HFFc6 (cell line): ENCODE data around the gene TTC7B. TPM values are rescaled to one million over a fixed set of nuclear protein-coding genes. Genes with fewer than 3 reads are reported as not detected.

Source experiments
- DNase-seq: peaks from one replicate; pipeline ENCODE4 v3.0.0-alpha.2; 2018
- H3K27ac Mint-ChIP-seq: 2 replicates; pipeline ENCODE4 v1.8.0; 2020; ENCODE audit warnings: mild to moderate bottlenecking, mixed read lengths
- H3K27me3 Mint-ChIP-seq: 2 replicates; pipeline ENCODE4 v1.8.0; 2021; ENCODE audit warnings: mild to moderate bottlenecking, moderate library complexity, mixed read lengths; ENCODE audit not compliant: insufficient read depth
- H3K36me3 Mint-ChIP-seq: 2 replicates; pipeline ENCODE4 v1.8.0; 2021; ENCODE audit warnings: low read depth, mixed read lengths
- H3K4me1 Mint-ChIP-seq: 2 replicates; pipeline ENCODE4 v1.8.0; 2020; ENCODE audit warnings: low read depth, mixed read lengths
- H3K4me3 Mint-ChIP-seq: 2 replicates; pipeline ENCODE4 v1.8.0; 2020; ENCODE audit warnings: mild to moderate bottlenecking, moderate library complexity, mixed read lengths
- H3K9me3 Mint-ChIP-seq: 2 replicates; pipeline ENCODE4 v1.8.0; 2020; ENCODE audit warnings: mild to moderate bottlenecking, mixed read lengths
- CTCF ChIP-seq: fragments of 200-600 bp; sonication (generic); IDR thresholded peaks from 2 replicates; pipeline ENCODE4 v1.5.0; 2021; ENCODE audit warnings: antibody characterized with exemption, mild to moderate bottlenecking
- total RNA-seq, 6 experiments: library from RNA; stranded (reverse); fragmentation: NEBNext Ultra II Directional; extraction: Animal tissue kit (Norgen Biotek cat#: 25700); gene quantifications; 2 replicates in 1 of 6; 3 replicates in 5 of 6; pipeline ENCODE4 v1.2.3, GENCODE V29; 2021

The TTC7B gene
- total RNA-seq, 6 experiments from 2014 or later, result 34.6 to 46.9 (median 40.9) TPM

DNA sequence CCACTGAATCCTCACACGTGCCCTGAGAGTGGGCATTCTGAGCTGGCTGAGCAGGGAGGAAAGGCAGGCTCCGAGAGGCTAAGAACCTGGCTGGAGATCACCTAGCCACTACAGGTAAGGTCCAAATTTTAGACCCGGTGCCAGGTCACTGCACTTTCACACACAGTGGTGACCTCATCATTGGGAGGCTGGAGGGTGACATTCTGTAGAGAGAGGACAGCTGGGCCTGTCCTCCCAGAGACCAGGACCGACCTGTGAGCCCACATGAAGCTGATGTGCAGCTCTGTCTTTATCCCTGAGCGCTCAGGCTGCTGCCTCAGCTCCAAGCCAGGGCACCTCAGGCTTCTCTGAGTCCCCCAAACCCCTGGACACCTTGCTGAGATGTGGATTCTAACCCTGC, 4.1 kb downstream of the TTC7B start:
- TF ChIP-seq CTCF, result no peak
- Mint-ChIP-seq H3K27me3 (no peaks in the 10 kb centered on the region; the same call in 1 of the 2 replicates), H3K27ac (no peak overlapping the region), H3K9me3 (no peaks in the 10 kb centered on the region), H3K4me1 (peaks cover 30% of the 10 kb centered on the region), H3K36me3 (no peaks in the 10 kb centered on the region), H3K4me3 (no peak overlapping the region)
- no peak for DNase-seq

- DNase-seq, result no peak
- Mint-ChIP-seq H3K4me3 (no peak overlapping the region), H3K4me1 (peaks cover 35% of the 10 kb centered on the region), H3K9me3 (no peaks in the 10 kb centered on the region), H3K27ac (no peak overlapping the region), H3K36me3 (no peaks in the 10 kb centered on the region), H3K27me3 (no peaks in the 10 kb centered on the region; the same call in 1 of the 2 replicates)
- no peak for TF ChIP-seq CTCF
Measured at GRCh38 chr14:90811641-90812040, 4.6 kb downstream of the TTC7B start.

- Mint-ChIP-seq H3K36me3 (no peaks in the 10 kb centered on the region), H3K9me3 (no peaks in the 10 kb centered on the region), H3K27me3 (no peaks in the 10 kb centered on the region; the same call in 1 of the 2 replicates), H3K27ac (no peak overlapping the region), H3K4me1 (peaks cover 42% of the 10 kb centered on the region), H3K4me3 (no peak overlapping the region)
- no peak for DNase-seq
- TF ChIP-seq CTCF, result no peak
Measured at GRCh38 chr14:90810806-90811205, 5.4 kb downstream of the TTC7B start.

GRCh38 chr14:90809530-90810312, 6.5 kb downstream of the TTC7B start:
- no peaks in the 10 kb centered on the region for H3K9me3 Mint-ChIP-seq
- no peak overlapping the region for H3K27ac Mint-ChIP-seq

GRCh38 chr14:90808759-90809529, 7.3 kb downstream of the TTC7B start:
- H3K4me3 Mint-ChIP-seq, result no peak overlapping the region
- no peaks in the 10 kb centered on the region for H3K9me3 Mint-ChIP-seq
- no peaks in the 10 kb centered on the region for H3K27me3 Mint-ChIP-seq
- peak; percentile 12 for DNase-seq
- no peak overlapping the region for H3K27ac Mint-ChIP-seq
- no peaks in the 10 kb centered on the region for H3K36me3 Mint-ChIP-seq
- H3K4me1 Mint-ChIP-seq, result peaks cover 32% of the 10 kb centered on the region
- no peak for TF ChIP-seq CTCF

More at GRCh38 chr14:90809530-90810312, 6.5 kb downstream of the TTC7B start:
- Mint-ChIP-seq H3K27me3 (no peaks in the 10 kb centered on the region), H3K4me3 (no peak overlapping the region), H3K4me1 (peaks cover 32% of the 10 kb centered on the region), H3K36me3 (no peaks in the 10 kb centered on the region)
- TF ChIP-seq CTCF, result no peak
- DNase-seq, result no peak
